Measurements from ENCODE around the gene PTPRT.
"Not testable (repeated sequence)": the region's sequence is repeated elsewhere in the genome, so short reads cannot be mapped to it uniquely, and the experiment has no call there.

Gene PTPRT

DNA sequence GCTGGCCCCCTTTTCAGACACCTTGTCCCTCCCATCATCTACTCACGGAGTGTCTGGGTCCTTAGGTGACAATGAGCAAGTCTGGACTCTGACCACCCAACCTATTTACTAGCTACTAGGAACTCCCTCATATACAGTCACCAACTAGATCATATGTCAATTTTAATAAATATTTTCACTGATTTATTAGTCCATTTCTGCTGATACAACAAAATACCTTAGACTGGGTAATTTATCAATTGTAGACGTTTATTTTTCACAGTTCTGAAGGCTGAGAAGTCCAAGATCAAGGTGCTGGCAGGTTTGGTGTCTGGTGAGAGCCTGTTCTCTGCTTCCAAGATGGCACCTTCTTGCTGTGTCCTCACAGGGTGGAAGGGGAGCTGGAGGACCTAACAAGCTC is 229.7 kb downstream of the PTPRT start:
- no peak for DNase-seq

- DNase-seq, result no peak
Observed at GRCh38 chr20:42958367-42959069, 231.2 kb downstream of the PTPRT start.

DNA sequence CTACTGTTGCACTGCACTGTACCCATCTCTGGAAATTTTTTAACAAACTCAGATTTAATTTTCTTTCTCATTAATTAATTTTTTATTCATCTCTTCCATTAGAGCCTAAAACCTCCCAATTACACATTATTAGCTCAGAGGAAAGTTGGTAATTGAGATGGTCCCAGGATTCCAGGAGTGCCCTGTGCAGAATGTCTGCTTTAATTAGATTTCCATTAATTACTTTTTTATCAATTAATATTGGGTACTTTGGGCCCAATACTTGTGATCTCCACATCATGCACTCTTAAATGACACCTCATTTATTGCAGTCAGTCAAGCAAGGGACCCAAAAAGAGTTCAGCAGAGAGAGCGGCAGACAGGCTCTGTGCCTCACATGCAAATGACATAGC is 232.0 kb downstream of the PTPRT start:
- no peak for DNase-seq

DNA sequence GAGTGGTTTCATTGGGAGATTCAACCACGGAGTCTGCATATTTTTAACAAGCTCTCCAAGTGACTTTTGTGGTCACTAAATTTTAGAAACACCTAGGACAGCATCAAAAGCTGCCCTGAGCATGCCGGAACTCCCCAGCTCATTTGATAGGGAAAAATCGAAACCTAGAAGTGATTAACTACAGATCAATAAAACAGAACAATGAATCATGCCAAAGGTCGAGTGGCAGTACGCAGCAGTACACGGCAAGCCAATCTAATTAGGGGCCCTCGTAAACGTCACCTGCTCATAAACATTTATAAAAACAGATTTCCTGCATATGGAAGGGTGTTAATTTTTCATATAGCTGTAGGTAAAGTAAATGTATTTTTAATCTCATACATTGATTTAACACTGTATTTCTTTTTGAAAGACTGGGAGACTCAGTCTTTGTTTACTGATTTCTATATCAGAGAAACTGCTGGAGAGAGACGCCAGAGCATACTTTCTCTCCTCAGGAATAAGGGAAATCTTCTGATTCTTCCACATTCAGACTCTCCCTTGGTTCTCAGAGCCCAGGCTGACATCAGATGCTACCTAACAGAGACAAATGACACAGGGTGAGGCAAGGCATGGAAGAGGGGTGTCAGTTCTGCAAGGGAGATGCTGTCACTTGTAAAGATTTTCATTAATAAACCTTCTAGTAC is 232.5 kb downstream of the PTPRT start:
- no peak for DNase-seq

GRCh38 chr20:42955713-42956112 is 234.0 kb downstream of the PTPRT start:
- no peak for DNase-seq

- DNase-seq, result no peak
Observed at GRCh38 chr20:42954951-42955350, 234.8 kb downstream of the PTPRT start.

GRCh38 chr20:42949950-42950349 is 239.8 kb downstream of the PTPRT start:
- no peak for DNase-seq

DNA sequence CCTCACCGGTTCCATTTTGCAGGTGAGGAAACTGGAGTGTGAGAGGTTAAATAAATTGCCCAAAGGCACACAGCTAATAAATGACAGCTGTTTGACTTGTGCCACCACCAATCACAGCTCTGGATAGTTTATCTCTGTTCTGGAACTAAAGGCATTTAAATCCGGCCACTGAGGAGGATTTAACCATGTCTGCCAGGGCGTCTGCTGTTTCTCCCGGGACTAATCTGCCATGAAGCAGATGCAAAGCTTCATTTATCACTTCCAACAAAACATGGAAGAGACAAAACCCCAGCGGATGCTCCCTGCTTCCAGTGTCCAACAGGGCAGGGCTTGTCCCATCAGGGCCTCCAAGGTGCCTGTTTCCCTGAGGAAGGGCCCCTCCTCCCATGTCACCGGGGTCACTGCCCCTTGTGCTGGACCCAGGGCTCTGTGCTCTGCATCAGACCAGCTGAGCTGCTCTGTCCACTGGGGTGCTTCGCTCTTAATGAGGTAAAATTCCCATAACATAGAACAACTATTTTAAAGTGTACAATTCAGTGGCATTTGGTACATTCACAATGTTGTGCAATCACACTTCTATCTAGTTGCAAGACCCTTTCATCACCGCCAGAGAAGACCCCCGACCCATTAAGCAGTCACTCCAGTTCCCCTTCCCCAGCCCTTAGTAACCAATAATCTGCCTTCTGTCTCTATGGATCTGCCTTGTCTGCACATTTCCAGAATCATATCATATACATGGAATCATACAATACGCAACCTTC is 244.3 kb downstream of the PTPRT start:
- DNase-seq, result no peak

- DNase-seq, result no peak
Observed at GRCh38 chr20:42941629-42942028, 248.1 kb downstream of the PTPRT start.

GRCh38 chr20:42938441-42939205 is 251.1 kb downstream of the PTPRT start:
- DNase-seq, result no peak

- DNase-seq, result no peak
Observed at GRCh38 chr20:42936482-42936881, 253.2 kb downstream of the PTPRT start.

DNA sequence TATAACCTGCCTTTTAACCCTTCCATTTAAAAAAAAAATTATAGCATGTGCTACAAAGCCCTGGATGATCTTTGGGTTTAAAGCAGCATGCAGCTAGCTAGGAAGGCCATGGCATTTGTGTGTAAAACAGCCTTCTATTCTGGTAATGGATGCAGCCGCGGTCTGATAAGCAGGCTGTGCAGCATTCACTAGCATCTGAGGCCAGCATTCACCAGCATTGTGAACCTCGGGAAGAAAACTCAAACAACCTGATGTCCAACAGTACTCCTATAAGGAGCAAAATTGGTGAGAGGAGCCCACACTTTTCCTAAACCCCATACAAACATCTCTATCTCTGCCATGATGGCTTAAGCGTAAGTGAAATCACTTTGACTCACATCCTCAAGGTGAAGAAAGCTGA is 265.5 kb downstream of the PTPRT start:
- DNase-seq, result no peak

GRCh38 chr20:42923348-42923918 is 266.3 kb downstream of the PTPRT start:
- no peak for DNase-seq

DNA sequence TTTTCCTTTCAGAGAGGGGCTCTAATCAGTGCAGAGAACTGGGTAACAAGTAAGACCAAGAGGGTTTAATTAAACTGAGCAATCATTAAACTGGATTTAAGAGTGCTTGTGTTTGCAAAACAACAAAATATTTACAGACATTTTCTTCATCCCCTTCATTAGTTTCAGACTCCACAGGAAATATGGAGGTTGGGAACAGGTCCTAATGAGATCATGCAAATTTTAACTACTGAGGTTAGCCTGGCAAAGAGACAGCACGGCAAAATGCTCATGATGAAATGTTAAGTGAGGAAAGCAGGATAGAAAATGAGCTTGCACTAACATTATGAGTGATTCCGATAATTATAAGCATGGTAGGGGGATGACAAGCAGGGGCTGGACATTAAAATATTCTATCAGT is 268.9 kb downstream of the PTPRT start:
- no peak for DNase-seq

GRCh38 chr20:42919316-42919715 is 270.4 kb downstream of the PTPRT start:
- no peak for DNase-seq

- DNase-seq, result no peak
Observed at GRCh38 chr20:42915081-42915480, 274.6 kb downstream of the PTPRT start.

DNA sequence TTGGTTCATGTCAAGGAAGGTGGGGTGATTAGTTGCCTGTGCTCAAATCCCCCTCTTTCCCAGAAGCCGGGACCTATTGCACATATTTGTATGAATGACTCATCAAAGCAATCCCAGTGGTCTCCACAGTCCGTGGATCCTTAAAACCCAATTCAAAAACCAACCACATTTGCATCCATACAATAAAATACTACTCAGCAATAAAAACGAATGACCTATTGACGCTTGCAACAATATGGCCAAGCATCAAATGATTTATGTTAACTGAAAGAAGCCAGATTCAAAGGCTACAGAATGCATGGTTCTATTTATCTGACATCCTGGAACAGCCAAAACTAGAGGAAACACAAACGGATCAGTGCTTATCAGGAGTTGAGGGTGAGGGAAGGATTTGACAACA is 275.4 kb downstream of the PTPRT start:
- DNase-seq, result no peak

- DNase-seq, result not testable (repeated sequence)
Observed at GRCh38 chr20:42910808-42911207, 278.9 kb downstream of the PTPRT start.

DNA sequence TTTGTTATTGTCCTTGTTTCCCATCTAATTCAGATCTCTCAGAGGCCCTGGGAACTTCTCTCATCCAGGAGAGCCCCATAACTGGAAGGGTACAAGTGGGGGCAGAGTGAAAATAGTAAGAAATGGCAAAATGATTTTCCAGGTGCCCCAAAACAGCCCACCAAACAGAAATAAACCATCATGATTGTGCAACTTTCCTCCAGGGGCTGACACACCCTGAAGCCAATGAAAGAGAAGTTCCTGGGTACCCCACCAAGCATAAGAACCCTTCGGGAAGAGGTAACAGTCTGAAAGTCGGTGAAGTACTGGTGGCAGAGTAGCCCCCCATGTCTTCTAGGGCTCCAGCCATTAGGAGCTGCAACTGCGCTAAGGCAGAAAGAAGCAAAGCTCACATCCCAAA is 282.0 kb downstream of the PTPRT start:
- DNase-seq, result no peak

DNA sequence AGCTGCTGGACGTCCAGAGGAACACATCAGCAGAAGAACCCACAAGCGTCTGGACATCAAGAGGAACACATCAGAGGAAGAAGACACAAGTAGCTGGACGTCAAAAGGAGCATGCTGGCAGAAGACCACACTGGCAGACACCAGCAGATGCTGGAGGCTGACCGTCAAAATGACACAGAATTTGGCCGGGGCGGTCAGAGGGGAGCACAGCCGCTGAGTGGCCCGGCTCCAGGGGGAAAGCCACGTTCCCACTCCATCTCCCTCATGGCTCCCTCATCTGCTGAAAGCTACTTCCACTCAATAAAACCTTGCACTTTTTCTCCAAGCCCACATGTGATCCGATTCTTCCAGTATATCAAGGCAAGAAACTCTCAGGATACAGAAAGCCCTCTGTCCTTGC is 283.6 kb downstream of the PTPRT start:
- DNase-seq, result no peak

DNA sequence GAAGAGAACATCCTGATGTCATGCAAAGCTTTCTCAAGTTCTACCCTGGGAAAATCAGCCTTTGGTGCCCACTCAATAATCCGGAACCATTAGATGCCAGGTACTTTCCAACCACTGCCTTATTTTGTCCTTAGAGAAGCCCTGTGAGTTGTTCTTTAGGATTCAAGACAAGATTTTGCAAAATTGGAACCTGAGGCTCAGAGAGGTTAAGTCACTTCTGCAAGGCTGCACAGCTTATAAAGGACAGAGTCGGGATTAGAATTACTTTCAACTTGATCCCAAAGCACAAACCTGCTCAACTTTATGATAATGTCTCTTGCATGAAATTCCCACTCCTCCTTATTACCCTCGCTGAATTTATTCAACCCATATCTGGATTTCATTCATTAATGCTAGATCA is 287.2 kb downstream of the PTPRT start:
- DNase-seq, result no peak

GRCh38 chr20:42901689-42902440 is 287.8 kb downstream of the PTPRT start:
- DNase-seq, result no peak

Measured in activated CD8-positive, alpha-beta memory T cell treated with anti-CD3 and anti-CD28 coated beads, Interleukin-2, amount 50 U/mL, for 48 hours (primary cell).